HG03571 (cell line): ENCODE measurements around the gene CFD.
"Not testable (repeated sequence)": the region's sequence is repeated elsewhere in the genome, so short reads cannot be mapped to it uniquely, and the experiment has no call there.

ENCODE experiments used
- ATAC-seq: cut with Tn5 transposase; IDR thresholded peaks from one replicate; pipeline ENCODE4 v1.9.1; 2021; ENCODE audit not compliant: unreplicated experiment

Gene CFD

DNA sequence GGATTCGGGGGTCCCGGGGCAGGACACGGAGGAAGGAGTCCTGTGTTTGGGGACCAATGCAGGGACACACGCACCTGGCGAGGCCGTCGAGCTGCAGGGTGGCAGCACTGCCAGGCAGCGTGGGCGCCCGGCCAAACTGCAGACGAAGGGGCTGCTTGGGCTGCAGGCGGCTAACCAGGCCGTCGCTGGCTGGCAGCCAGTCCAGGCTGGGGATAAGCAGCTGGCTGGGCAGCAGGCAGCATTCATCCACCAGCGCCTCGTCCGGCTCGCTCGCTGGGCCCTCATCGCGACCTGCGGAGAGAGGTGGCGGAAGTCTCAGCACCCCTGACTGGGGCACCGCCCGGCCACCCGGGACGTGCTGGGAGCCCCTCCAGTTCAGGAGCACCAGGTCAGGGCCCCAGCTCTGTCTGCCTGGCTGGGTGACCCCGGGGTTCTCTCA lies 11.5 kb downstream of the CFD start:
- ATAC-seq, result no peak

DNA sequence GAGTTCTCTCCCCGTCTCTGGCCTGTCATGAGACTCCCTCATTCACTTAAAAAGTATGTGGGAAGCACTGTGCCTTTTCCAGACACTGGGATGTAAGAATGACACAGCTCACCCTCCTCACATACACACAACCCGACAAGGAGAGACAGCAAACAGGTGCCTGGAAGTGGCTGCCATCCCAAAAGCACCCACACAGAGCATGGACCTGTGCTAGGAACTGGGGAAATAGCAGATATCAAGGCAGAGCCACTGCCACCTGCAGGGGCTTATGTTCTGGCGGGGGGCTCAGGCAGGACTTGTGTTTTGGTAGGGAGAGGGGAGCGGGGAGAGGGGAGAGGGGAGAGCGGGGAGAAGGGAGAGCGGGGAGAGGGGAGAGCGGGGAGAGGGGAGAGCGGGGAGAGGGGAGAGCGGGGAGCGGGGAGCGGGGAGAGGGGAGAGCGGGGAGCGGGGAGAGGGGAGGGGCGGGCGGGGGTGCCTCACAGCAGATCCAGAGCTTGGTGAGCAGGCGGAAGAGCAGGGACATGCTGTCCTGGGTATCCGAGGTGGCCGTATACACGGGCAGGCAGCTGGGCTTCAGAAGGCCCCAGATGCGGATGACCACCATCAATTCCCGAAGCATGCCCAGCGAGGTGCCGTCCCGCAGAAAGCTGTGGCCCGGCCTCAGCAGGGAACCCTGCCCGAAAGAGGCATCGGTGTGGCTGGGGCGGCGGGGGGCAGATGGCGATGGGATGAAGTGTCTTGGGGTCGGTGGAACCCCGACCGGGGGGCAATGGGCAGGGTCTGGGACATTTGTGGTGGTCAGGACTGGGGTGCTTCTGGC lies 12.2 kb downstream of the CFD start:
- ATAC-seq, result no peak

DNA sequence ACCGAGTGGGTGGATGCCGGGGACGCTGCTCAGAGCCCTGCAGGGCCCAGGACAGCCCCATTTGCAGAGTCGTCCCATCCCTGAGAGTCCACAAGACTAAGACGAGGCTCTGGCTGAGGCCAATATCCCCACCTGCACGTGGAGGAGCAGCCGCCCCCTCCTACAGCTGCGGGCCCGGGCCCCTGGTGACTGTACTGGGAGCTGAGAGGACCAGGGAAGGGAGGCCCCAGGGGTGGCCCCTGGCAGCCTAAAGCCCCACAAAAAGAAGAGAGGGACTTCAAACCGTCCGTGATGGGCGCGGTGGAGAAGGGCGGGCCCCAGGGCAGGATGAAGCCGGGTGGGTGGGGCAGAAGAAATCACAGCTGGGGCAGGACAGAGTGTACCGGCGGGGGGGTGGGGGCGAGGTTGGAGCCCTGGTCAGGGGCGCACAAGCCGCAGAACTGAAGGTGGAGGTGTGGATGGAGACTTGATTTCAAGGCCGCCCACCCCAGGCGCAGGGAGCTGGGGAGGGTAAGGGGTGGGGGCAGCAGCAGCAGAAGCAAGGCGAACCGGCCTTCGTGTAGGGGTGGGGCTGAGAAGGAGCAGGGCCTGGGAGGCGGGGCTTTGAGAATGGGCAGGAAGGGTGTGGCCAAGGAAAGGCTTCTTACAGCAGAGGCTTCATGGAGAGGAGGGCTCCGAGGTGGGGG lies 12.9 kb downstream of the CFD start:
- no peak for ATAC-seq

DNA sequence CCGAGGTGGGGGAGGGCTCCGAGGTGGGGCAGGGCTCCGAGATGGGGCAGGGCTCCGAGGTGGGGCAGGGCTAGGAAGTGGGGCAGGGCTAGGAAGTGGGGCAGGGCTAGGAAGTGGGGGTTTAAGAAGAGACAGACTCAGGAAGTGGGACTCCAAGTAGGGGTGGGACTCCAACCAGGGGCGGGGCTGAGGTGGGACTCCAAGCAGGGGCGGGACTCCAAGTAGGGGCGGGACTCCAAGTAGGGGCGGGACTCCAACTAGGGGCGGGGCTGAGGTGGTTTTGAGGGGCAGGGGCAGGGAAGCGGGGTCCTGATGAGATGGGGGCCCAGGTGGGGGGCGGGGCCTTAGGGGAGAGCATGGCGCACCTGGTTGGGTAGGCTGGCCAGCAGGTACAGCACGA lies 13.6 kb downstream of the CFD start:
- no peak for ATAC-seq

DNA sequence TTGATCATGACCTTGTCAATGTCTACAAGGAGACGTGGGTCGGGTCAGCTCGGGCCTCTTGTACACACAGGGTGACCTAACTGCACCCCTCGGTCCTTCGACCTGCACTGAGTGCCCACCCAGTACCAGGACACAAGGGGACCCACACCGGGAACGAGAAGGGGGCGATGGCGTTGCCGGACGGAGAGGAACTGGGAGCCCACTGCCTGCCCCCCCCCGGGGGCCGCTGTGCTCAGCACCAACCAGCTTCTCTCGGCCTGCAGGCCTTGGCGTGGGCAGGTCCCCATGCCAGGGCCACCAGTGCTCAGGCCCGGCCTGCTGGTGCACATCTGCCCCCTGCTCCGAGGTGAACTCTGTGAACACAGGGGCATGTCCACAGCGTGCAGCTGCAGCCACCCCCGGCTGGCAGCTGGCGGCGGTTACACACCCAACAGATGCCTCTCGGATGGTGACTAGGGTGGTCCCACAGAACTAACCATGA lies 14.1 kb downstream of the CFD start:
- no peak for ATAC-seq

DNA sequence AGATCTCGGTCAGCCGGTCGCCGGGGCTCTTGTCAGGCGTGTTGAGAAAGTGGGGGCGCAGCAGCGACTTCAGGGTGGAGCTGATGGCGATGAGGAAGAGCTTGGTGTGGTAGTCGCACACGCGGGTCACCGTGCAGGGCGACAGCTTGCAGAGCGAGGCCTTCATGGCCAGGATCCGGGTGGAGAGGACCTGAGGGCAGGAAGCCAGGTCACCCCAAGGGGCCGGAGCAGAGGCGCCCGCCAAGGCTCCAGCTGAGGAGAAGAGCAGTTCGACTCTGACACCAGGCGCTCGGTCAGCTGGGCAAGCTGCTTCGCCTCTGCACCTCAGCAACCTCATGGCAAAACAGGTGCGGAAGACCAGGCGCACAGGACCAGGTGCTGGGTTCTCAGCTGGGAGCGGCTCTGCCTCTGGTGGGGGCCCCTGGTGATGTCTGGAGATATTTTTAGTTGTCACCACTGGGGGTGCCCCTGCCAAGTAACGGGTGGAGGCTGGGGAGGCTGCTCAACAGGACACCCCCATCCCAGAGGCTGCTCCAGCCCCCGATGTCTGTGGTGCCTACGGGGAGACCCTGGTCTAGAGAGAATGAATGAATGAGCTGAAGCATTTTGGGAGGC lies 15.9 kb downstream of the CFD start:
- no peak for ATAC-seq

DNA sequence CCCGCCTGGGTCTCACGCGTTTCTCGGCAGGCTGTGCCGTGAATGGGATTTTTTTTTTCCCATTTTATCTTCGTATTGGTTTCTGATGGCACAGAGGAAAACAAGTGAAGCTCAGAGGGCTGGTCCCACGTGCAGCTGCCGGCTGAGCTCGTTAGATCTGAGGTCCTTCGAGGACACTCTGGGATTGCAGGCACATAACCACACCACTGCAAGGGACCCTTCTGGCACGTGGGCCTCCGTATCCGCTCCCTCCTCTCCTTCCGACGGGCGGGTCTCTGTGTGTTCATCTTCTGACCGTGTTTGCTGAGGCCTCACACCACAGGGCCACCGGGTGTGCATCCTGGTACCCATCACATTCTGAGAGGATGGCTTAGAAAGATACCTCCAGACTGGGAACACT lies 16.6 kb downstream of the CFD start:
- ATAC-seq, result no peak

DNA sequence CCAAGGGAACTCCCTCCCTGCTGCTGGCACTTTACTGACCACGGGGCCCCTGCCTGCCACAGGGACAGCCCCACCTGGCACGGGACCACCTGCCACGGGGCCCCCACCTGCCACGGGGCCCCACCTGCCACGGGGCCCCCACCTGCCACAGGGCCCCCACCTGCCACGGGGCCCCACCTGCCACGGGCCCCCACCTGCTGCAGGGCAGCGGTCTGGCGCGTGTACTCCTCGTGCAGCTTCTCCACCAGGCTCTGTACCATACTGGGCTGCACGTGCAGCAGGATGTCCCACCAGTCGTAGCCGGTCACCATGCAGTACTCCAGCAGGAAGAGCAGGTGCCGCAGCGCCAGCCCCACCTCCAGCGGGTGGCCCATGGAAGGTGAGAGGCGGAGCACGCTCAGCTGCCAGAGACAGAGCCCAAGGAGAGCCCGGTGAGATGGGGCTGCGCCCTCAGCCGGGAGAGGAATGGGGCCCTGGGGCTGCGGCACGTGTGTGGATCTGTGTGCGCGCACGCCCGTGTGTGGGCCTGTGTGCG lies 17.4 kb downstream of the CFD start:
- ATAC-seq, result no peak

DNA sequence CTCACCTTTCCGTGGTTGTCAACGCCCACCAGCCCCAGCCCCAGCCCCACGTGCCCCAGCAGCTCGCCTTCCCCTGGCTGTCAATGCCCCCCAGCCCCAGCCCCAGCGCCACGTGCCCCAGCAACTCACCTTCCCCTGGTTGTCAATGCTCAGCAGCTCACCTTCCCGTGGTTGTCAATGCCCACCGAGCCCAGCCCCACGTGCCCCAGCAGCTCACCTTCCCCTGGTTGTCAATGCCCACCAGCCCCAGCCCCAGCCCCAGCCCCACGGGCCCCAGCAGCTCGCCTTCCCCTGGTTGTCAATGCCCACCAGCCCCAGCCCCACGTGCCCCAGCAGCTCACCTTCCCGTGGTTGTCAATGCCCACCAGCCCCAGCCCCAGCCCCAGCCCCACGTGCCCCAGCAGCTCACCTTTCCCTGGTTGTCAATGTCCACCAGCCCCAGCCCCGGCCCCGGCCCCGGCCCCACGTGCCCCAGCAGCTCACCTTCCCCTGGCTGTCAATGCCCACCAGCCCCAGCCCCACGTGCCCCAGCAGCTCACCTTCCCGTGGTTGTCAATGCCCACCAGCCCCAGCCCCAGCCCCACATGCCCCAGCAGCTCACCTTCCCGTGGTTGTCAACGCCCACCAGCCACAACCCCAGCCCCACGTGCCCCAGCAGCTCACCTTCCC lies 18.7 kb downstream of the CFD start:
- not testable (repeated sequence) for ATAC-seq

DNA sequence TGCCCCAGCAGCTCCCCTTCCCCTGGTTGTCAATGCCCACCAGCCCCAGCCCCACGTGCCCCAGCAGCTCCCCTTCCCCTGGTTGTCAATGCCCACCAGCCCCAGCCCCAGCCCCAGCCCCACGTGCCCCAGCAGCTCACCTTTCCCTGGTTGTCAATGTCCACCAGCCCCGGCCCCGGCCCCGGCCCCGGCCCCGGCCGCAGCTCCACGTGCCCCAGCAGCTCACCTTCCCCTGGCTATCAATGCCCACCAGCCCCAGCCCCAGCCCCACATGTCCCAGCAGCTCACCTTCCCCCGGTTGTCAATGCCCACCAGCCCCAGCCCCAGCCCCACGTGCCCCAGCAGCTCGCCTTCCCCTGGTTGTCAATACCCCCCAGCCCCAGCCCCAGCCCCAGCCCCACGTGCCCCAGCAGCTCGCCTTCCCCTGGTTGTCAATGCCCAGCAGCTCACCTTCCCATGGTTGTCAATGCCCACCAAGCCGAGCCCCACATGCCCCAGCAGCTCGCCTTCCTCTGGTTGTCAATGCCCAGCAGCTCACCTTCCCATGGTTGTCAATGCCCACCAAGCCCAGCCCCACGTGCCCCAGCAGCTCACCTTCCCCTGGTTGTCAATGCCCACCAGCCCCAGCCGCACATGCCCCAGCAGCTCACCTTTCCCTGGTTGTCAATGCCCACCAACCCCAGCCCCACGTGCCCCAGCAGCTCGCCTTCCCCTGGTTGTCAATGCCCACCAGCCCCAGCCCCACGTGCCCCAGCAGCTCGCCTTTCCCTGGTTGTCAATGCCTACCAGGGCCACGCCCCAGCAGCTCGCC lies 19.5 kb downstream of the CFD start:
- ATAC-seq, result not testable (repeated sequence)

DNA sequence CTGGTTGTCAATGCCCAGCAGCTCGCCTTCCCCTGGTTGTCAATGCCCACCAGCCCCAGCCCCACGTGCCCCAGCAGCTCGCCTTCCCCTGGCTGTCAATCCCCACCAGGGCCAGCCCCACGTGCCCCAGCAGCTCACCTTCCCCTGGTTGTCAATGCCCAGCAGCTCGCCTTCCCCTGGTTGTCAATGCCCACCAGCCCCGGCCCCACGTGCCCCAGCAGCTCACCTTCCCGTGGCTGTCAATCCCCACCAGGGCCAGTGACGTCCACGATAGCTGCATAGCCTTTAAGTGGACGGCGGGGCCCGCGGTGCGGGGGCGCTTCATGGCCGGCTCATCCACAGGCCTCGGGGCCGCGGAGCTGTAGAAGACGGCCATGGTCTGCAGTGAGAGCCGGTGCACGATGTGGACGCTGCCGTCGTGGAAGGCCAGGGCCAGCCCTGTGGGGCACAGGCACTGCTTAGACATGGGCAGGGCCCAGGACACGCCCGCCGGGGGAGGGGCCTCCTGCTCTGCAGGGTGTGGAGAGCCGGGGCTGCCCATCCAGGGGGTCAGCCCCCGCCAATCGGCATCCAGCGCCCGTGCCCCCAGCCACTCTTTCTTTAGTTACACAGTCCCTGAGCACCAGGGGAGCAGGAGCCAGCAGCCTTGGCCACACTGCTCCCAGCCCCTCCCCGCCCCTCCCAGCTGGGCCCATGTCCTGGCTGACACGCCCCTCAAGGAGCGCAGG lies 20.4 kb downstream of the CFD start:
- no peak for ATAC-seq

DNA sequence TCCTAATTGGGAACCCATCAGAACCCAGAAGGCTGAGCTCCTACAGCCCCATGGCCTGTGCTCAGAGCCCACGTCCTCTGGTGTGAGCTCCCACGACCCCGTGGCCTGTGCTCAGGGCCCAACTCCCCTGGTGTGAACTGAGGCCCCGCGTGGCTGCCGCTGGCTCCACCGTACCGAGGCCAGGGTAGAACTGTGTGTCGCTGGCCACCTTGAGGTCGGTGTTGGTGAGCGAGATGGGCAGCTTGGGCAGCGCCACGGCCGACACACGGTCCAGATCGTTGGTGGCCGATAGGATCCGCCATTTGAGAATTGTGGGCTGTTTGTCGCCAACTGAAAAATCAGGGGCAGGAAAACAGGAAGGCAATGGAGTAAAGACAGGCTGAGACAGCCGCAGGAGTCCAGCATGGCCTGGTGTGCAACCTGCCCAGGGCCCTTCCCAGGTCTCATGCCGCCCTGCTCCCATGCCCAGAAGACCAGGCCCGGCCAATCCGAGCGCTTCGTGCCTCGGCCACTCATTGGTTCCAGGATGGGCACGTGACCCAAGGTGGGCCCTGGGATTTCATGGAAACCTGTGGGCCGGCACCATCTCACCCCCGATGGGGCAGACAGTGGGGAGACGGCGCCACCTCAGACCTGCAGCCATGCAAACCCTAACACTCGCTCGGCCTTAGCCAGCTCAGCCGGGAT lies 22.1 kb downstream of the CFD start:
- ATAC-seq, result no peak

DNA sequence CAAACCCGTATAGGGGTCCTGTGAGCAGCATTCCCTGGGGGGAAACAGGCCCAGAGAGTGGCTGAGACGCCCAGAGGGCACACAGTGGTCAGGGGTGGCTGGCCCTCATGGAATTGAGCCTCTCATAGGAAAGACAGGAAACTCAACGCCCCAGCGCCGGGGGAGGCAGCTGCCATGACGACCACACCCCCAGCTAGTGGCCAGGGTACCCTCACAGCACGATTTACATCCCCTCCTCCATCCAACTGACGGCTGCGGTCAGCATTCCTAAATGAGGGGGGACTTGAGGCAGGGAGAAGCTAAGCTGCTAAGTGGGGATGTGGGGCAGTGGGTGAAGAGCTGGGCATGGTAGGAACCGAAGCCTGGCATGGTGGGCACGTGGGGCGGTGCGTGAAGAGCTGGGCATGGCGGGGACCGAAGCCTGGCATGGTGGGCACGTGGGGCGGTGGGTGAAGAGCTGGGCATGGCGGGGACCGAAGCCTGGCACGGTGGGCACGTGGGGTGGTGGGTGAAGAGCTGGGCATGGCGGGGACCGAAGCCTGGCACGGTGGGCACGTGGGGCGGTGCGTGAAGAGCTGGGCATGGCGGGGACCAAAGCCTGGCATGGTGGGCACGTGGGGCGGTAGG lies 23.5 kb downstream of the CFD start:
- no peak for ATAC-seq

DNA sequence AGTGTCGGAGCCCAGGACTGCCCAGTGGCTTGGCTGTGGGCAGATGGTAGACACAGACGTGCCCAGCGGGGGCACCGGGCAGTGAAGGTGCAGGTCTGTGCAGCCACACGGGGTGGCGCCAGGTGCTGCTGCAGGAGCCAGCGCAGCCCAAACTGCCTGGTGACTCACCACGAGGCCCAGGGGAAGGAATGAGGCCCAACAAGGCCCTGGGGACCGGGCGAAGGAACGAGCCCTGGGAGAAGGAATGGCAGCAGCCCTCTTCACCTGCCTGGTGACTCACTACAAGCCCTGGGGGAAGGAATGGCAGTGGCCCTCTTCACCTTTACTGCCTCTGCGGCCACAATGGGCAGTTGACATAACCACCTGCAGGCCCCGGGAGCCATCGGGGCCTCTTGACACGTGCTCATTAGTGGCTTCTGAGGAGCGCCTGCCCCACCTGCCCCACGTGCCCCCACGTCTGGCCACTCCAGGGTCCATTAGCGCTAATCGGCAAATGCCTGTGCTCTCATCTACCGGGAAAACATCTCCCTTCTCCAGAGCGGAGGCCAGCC lies 24.3 kb downstream of the CFD start:
- ATAC-seq, result no peak

DNA sequence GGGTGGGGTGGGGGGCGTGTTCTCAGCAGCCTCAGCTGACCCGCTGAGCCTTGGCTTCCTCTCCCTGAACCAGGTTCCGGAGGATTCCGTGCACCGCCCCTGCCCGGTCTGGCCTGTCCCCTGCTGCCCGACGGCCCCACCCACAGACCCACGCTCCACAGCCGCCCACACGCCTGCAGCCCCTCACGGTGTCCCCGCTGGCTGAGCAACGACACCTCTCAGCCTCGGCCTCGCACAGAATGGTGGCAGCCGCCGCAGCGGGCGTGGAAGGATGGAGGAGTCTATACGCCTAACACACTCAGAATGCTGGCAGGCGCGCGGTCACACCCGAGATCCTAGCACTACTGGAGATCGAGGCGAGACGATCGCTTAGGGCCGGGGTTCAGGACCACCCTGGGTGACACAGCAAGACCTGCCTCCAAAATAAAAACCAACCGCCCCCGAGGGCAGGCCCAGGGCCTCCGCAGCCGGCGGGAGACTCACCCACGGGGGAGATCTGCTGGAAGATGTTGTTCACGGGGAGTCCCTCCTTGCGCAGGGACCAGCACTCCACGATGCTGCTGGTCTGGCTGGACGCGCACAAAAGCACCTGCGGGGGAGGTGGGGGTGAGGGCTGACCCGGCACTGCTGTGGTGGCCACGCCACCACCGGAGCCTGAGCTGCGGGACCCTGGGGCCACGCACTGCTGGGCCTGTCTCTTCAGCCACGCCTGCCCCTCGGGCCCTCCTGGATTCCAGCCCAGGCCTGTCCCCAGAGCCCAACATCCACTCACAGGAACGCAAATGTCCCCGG lies 25.2 kb downstream of the CFD start:
- ATAC-seq, result no peak

DNA sequence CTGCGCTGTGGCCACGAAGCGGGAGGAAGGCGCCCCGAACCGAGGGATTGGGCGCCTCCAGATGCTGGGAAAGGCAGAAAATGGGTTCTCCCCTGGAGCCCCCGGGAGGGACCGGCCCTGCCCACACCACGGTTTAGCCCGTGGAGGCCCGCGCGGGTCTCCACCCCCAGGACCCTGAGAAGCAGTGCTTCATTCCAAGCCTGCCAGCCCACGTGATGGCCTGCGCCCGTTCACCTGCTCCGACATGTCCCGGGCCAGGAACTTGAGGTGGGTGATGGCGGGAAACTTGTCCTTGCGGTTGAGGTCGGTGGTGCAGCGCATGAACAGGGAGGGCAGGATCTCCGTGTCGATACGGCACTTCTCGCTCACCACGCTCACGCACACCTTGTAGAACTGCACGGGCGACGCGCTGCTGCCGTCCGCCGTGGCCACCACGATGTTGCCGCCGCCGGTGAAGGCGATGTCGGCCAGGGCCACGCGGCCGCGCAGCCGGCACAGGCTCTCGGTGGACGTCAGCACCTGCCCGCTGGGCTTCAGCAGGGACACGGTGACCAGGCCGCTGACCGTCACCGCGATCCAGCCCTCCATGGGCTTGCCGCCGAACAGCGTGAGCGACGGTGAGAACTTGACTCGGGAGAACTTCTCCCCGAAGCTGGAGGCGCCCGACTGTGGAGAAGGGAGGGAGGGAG lies 26.2 kb downstream of the CFD start:
- no peak for ATAC-seq

DNA sequence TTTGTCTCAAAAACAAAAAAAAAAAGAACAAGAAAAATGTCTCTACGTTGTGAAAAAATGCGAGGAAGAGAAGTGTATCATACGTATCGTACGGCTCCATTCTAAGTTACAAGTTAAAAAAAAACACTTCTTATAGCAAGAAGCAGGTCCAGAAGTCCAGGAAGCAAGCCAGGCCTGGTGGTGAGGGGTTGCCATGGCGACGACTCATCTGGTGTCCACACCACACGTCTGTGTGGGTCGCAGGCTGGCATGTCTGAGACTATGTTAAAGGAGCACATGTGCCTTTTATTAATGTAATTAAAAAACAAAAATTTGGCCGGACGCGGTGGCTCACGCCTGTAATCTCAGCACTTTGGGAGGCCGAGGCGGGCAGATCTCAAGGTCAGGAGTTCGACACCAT lies 27.6 kb downstream of the CFD start:
- ATAC-seq, result no peak
